ENCODE data around the gene NSFL1C. TPM values are rescaled to one million over a fixed set of nuclear protein-coding genes. Genes with fewer than 3 reads are reported as not detected.

Gene NSFL1C
- 74.6 and 80.1 TPM in 2 replicates for total RNA-seq
- long read RNA-seq, transcript NSFL1C-201 (9 exons, 3,568 nt): major isoform, 112 of 158 reads
- long read RNA-seq, partial matches to known transcripts: 3 of 158 reads
- long read RNA-seq, other reads (novel, unspliced or antisense): 37 of 158 reads

GRCh38 chr20:1466211-1467081 lies at the start of gene NSFL1C:
TSS of gene NSFL1C (minus strand) at chr20:1466849. CDS start at chr20:1466824, 25 bp downstream.
- peak within 1 kb of the TSS; percentile 69 for H3K27ac Mint-ChIP-seq (ENCODE audit: unreplicated experiment)
- TF ChIP-seq CTCF (IDR thresholded peaks at IDR 0.05): peak; percentile 100
- no peaks in the 10 kb centered on the region for H3K27me3 Mint-ChIP-seq (ENCODE audit: unreplicated experiment)
- H3K36me3 Mint-ChIP-seq (ENCODE audit: unreplicated experiment): peaks cover 7% of the 10 kb centered on the region
- H3K4me1 Mint-ChIP-seq (ENCODE audit: unreplicated experiment): peaks cover 44% of the 10 kb centered on the region
- peak; percentile 99 for DNase-seq (ENCODE audit: extremely low spot score, unreplicated experiment)
- peak within 1 kb of the TSS; percentile 79 for H3K4me3 Mint-ChIP-seq (ENCODE audit: unreplicated experiment)
- H3K9me3 Mint-ChIP-seq (ENCODE audit: unreplicated experiment): no peaks in the 10 kb centered on the region

- H3K9me3 Mint-ChIP-seq (ENCODE audit: unreplicated experiment): no peaks in the 10 kb centered on the region
- no peaks in the 10 kb centered on the region for H3K4me1 Mint-ChIP-seq (ENCODE audit: unreplicated experiment)
- no peak overlapping the region for H3K27ac Mint-ChIP-seq (ENCODE audit: unreplicated experiment)
- peaks cover 28% of the 10 kb centered on the region for H3K27me3 Mint-ChIP-seq (ENCODE audit: unreplicated experiment)
- no peak for TF ChIP-seq CTCF (IDR thresholded peaks at IDR 0.05)
- no peak overlapping the region for H3K4me3 Mint-ChIP-seq (ENCODE audit: unreplicated experiment)
- DNase-seq (ENCODE audit: extremely low spot score, unreplicated experiment): no peak
- H3K36me3 Mint-ChIP-seq (ENCODE audit: unreplicated experiment): no peaks in the 10 kb centered on the region
These were observed 47.2 kb upstream of the NSFL1C start for GRCh38 chr20:1513801-1514200.

DNA sequence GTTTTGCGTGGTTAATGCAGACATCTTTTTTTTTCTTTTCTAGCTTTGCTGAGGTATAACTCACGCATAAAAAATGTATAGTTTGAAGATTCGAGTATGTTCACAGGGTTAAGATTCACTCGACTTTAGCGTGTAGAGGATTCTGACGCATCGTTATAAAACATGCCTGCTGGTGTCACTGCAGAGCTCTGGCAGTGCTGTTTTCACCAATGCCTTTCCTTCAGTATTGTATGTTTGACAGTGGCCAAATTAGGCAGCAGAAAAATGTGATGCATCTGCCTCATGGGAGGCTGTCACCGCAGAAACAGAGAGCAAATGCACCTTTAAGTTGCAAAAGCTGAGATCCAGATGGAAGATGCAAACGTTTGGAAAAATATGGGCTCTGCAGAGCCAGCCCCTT lies 42.6 kb upstream of the NSFL1C start:
- peaks cover 33% of the 10 kb centered on the region for H3K27me3 Mint-ChIP-seq (ENCODE audit: unreplicated experiment)

GRCh38 chr20:1508574-1508973 lies 41.9 kb upstream of the NSFL1C start:
- H3K4me1 Mint-ChIP-seq (ENCODE audit: unreplicated experiment): no peaks in the 10 kb centered on the region
- H3K27me3 Mint-ChIP-seq (ENCODE audit: unreplicated experiment): peaks cover 30% of the 10 kb centered on the region
- no peak overlapping the region for H3K27ac Mint-ChIP-seq (ENCODE audit: unreplicated experiment)
- H3K36me3 Mint-ChIP-seq (ENCODE audit: unreplicated experiment): no peaks in the 10 kb centered on the region
- no peaks in the 10 kb centered on the region for H3K9me3 Mint-ChIP-seq (ENCODE audit: unreplicated experiment)
- no peak for TF ChIP-seq CTCF (IDR thresholded peaks at IDR 0.05)
- H3K4me3 Mint-ChIP-seq (ENCODE audit: unreplicated experiment): no peak overlapping the region
- no peak for DNase-seq (ENCODE audit: extremely low spot score, unreplicated experiment)

More for the DNA sequence above, 42.6 kb upstream of the NSFL1C start:
- Mint-ChIP-seq H3K9me3 (ENCODE audit: unreplicated experiment) (no peaks in the 10 kb centered on the region), H3K4me1 (ENCODE audit: unreplicated experiment) (no peaks in the 10 kb centered on the region), H3K27ac (ENCODE audit: unreplicated experiment) (no peak overlapping the region), H3K4me3 (ENCODE audit: unreplicated experiment) (no peak overlapping the region), H3K36me3 (ENCODE audit: unreplicated experiment) (no peaks in the 10 kb centered on the region)
- no peak for DNase-seq (ENCODE audit: extremely low spot score, unreplicated experiment)
- peak; percentile 53 for TF ChIP-seq CTCF (IDR thresholded peaks at IDR 0.05)

DNA sequence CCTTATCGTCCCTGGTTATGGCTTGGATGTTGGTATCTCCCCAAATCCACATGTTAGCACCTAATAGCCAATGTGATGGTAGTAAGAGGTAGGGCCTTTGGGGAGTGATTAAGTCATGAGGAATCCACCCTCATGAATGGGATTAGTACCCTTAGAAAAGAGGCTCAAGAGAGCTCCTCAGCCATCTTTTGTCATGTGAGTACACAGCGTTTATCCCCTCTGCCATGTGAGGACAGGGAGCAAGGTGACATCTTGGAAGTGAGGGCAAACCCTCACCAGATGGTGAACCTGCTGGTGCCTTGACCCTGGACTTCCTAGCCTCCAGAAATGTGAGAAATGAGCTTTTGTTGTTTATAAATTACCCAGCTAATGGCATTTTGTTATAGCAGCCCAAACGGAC lies 40.6 kb upstream of the NSFL1C start:
- H3K4me1 Mint-ChIP-seq (ENCODE audit: unreplicated experiment): no peaks in the 10 kb centered on the region
- no peak for DNase-seq (ENCODE audit: extremely low spot score, unreplicated experiment)
- no peak for TF ChIP-seq CTCF (IDR thresholded peaks at IDR 0.05)
- H3K27ac Mint-ChIP-seq (ENCODE audit: unreplicated experiment): no peak overlapping the region
- H3K36me3 Mint-ChIP-seq (ENCODE audit: unreplicated experiment): no peaks in the 10 kb centered on the region
- no peaks in the 10 kb centered on the region for H3K9me3 Mint-ChIP-seq (ENCODE audit: unreplicated experiment)
- peaks cover 43% of the 10 kb centered on the region for H3K27me3 Mint-ChIP-seq (ENCODE audit: unreplicated experiment)
- H3K4me3 Mint-ChIP-seq (ENCODE audit: unreplicated experiment): no peak overlapping the region
